ENCODE measurements around the gene PITPNM3.

GRCh38 chr17:6455321-6455705 lies 101.0 kb downstream of the PITPNM3 start:
- TF ChIP-seq CTCF (IDR thresholded peaks at IDR 0.05; ENCODE audit: poor library complexity) (no peak), EZH2phosphoT487 (IDR thresholded peaks at IDR 0.05; ENCODE audit: low read depth, severe bottlenecking, unreplicated experiment) (no peak)

Data from hepatocyte (in vitro differentiated cells).